ENCODE measurements around the gene TSPAN4.
A peak's percentile ranks its signal among the peaks of the same experiment; 100 is the strongest.

The TSPAN4 gene

GRCh38 chr11:850775-851763, 8.4 kb downstream of the TSPAN4 start:
- no peak for FAIRE-seq
- DNase-seq (ENCODE audit: insufficient read length, low spot score), result no peak
- TF ChIP-seq CTCF (IDR thresholded peaks at IDR 0.05; ENCODE audit: insufficient read depth, missing control alignments), result peak; percentile 27

- FAIRE-seq (no peak), DNase-seq (ENCODE audit: insufficient read length, low spot score) (no peak)
- TF ChIP-seq CTCF (IDR thresholded peaks at IDR 0.05; ENCODE audit: insufficient read depth, missing control alignments), result no peak
Observed at GRCh38 chr11:852762-853161, 10.1 kb downstream of the TSPAN4 start.

GRCh38 chr11:853682-854448, 11.2 kb downstream of the TSPAN4 start:
- no peak for FAIRE-seq
- no peak for TF ChIP-seq CTCF (IDR thresholded peaks at IDR 0.05; ENCODE audit: insufficient read depth, missing control alignments)

GRCh38 chr11:854601-855329, 12.1 kb downstream of the TSPAN4 start:
- no peak for TF ChIP-seq CTCF (IDR thresholded peaks at IDR 0.05; ENCODE audit: insufficient read depth, missing control alignments)
- FAIRE-seq (no peak), DNase-seq (ENCODE audit: insufficient read length, low spot score) (no peak)

More at GRCh38 chr11:853682-854448, 11.2 kb downstream of the TSPAN4 start:
- DNase-seq (ENCODE audit: insufficient read length, low spot score), result no peak

GRCh38 chr11:855330-855674, 12.7 kb downstream of the TSPAN4 start:
- no peak for DNase-seq (ENCODE audit: insufficient read length, low spot score)
- no peak for TF ChIP-seq CTCF (IDR thresholded peaks at IDR 0.05; ENCODE audit: insufficient read depth, missing control alignments)
- no peak for FAIRE-seq

GRCh38 chr11:855796-856195, 13.1 kb downstream of the TSPAN4 start:
- no peak for TF ChIP-seq CTCF (IDR thresholded peaks at IDR 0.05; ENCODE audit: insufficient read depth, missing control alignments)
- FAIRE-seq, result no peak
- DNase-seq (ENCODE audit: insufficient read length, low spot score), result no peak
